ENCODE results near the gene RBP2. TPM values are rescaled to one million over a fixed set of nuclear protein-coding genes. Genes with fewer than 3 reads are reported as not detected.

Gene RBP2
- total RNA-seq, 1 donor from 2014 or later = not detected

DNA sequence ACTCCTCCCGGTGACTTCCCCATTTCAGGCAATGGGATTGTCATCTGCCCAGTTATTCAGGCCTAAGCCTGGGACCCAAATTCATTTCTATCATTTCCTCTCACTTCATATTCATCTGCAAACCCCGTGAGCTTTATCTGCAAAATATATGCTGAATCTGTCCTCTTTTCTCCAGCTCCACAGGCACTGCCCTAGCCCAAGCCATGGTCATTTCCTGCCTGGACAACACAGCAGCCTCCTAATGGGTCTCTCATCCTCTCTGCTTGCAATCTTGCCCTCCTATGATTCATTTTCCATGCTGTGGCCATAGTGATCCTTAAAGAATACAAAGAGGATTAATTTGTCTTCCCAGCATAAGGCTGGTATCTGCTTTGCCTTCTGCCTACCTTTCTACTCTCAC is 6.1 kb downstream of the RBP2 start:
- H3K27ac ChIP-seq (replicated peaks) = no peak overlapping the region
- intact Hi-C loops (cut with micrococcal nuclease) = no loop called here
- no peak for TF ChIP-seq CTCF (IDR thresholded peaks at IDR 0.05; ENCODE audit: borderline replicate concordance)
- H3K36me3 ChIP-seq = no peaks in the 10 kb centered on the region
- no peak overlapping the region for H3K4me3 ChIP-seq
- no peaks in the 10 kb centered on the region for H3K9me3 ChIP-seq (replicated peaks)
- H3K4me1 ChIP-seq = no peaks in the 10 kb centered on the region
- H3K27me3 ChIP-seq (ENCODE audit: low read depth) = no peaks in the 10 kb centered on the region
- no peak for DNase-seq

GRCh38 chr3:139468399-139468798 is 7.9 kb downstream of the RBP2 start:
- Histone ChIP-seq H3K4me1 (no peaks in the 10 kb centered on the region), H3K9me3 (replicated peaks) (no peaks in the 10 kb centered on the region), H3K36me3 (no peaks in the 10 kb centered on the region), H3K4me3 (no peak overlapping the region), H3K27ac (replicated peaks) (no peak overlapping the region), H3K27me3 (ENCODE audit: low read depth) (no peaks in the 10 kb centered on the region)
- DNase-seq = no peak
- intact Hi-C loops (cut with micrococcal nuclease) = no loop called here
- TF ChIP-seq CTCF (IDR thresholded peaks at IDR 0.05; ENCODE audit: borderline replicate concordance) = no peak

DNA sequence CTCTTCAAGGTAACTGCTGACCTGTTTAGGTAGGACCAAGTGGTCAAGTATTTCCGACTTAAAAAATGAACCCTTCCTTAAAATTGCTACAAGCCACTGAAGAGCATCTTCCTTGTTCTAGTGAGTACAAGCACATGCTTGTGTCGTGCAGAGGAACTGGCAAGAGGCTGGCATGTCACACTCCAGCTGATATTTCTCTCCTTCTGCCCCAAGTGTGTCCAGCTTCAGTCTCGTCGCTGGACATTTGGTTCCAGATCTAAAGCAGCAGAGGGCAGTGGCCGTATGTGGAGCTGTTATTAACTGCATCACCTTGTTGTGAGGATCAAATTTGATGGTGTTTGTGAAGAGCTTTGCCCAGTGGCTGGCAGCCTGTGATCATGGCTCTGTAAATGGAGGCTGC is 10.0 kb downstream of the RBP2 start:
- no peak overlapping the region for H3K27ac ChIP-seq (replicated peaks)
- H3K9me3 ChIP-seq (replicated peaks) = no peaks in the 10 kb centered on the region
- intact Hi-C loops (cut with micrococcal nuclease) = no loop called here
- H3K36me3 ChIP-seq = no peaks in the 10 kb centered on the region
- H3K4me1 ChIP-seq = no peaks in the 10 kb centered on the region
- H3K4me3 ChIP-seq = no peak overlapping the region
- H3K27me3 ChIP-seq (ENCODE audit: low read depth) = no peaks in the 10 kb centered on the region
- no peak for DNase-seq
- TF ChIP-seq CTCF (IDR thresholded peaks at IDR 0.05; ENCODE audit: borderline replicate concordance) = no peak

- no peaks in the 10 kb centered on the region for H3K9me3 ChIP-seq (replicated peaks)
- DNase-seq = no peak
- intact Hi-C loops (cut with micrococcal nuclease) = no loop called here
- no peak for TF ChIP-seq CTCF (IDR thresholded peaks at IDR 0.05; ENCODE audit: borderline replicate concordance)
- no peaks in the 10 kb centered on the region for H3K27me3 ChIP-seq (ENCODE audit: low read depth)
- H3K4me1 ChIP-seq = peaks cover under 1% of the 10 kb centered on the region
- no peak overlapping the region for H3K27ac ChIP-seq (replicated peaks)
- no peak overlapping the region for H3K4me3 ChIP-seq
- no peaks in the 10 kb centered on the region for H3K36me3 ChIP-seq
These were observed 10.7 kb downstream of the RBP2 start for GRCh38 chr3:139465636-139466035.

GRCh38 chr3:139463466-139463865 is 12.8 kb downstream of the RBP2 start:
- no peaks in the 10 kb centered on the region for H3K27me3 ChIP-seq (ENCODE audit: low read depth)
- intact Hi-C loops (cut with micrococcal nuclease) = no loop called here
- DNase-seq = no peak

More at GRCh38 chr3:139463466-139463865, 12.8 kb downstream of the RBP2 start:
- Histone ChIP-seq H3K36me3 (no peaks in the 10 kb centered on the region), H3K9me3 (replicated peaks) (no peaks in the 10 kb centered on the region), H3K27ac (replicated peaks) (no peak overlapping the region), H3K4me1 (peaks cover 7% of the 10 kb centered on the region), H3K4me3 (no peak overlapping the region)
- TF ChIP-seq CTCF (IDR thresholded peaks at IDR 0.05; ENCODE audit: borderline replicate concordance) = no peak
